Coronary artery (tissue), 2 donors: ENCODE measurements around the gene LRRTM2.

ENCODE experiments used
- DNase-seq: peaks from one replicate; pipeline ENCODE4 v3.0.0-alpha.2; 2017; ENCODE audit warnings: low spot score
- H3K27ac ChIP-seq, 2 donors: fragments of 200-600 bp; sonication (generic); one replicate each; pipeline ENCODE4 v1.5.1; 2016 to 2019
- H3K4me3 ChIP-seq: fragments of 200-600 bp; sonication (generic); 2 replicates; pipeline ENCODE4 v1.5.1; 2016; ENCODE audit warnings: mild to moderate bottlenecking, moderate library complexity
- CTCF ChIP-seq: fragments of 200-600 bp; sonication (generic); IDR thresholded peaks from one replicate; pipeline ENCODE4 v1.5.1; 2019; ENCODE audit warnings: antibody characterized with exemption

The LRRTM2 gene

GRCh38 chr5:138900281-138900965 is 25.3 kb upstream of the LRRTM2 start:
- no peak for DNase-seq
- TF ChIP-seq CTCF: no peak
- H3K4me3 ChIP-seq: no peak overlapping the region
- H3K27ac ChIP-seq: no peak overlapping the region

GRCh38 chr5:138898742-138899141 is 23.6 kb upstream of the LRRTM2 start:
- Histone ChIP-seq H3K4me3 (no peak overlapping the region), H3K27ac (no peak overlapping the region)
- TF ChIP-seq CTCF: no peak
- no peak for DNase-seq

- DNase-seq: no peak
- TF ChIP-seq CTCF: no peak
- H3K4me3 ChIP-seq: no peak overlapping the region
- no peak overlapping the region for H3K27ac ChIP-seq
Measured at GRCh38 chr5:138898299-138898698, 23.2 kb upstream of the LRRTM2 start.

GRCh38 chr5:138895918-138896317 is 20.8 kb upstream of the LRRTM2 start:
- no peak overlapping the region for H3K4me3 ChIP-seq
- no peak for DNase-seq
- H3K27ac ChIP-seq: no peak overlapping the region
- no peak for TF ChIP-seq CTCF

- Histone ChIP-seq H3K4me3 (no peak overlapping the region), H3K27ac (no peak overlapping the region)
- no peak for DNase-seq
- no peak for TF ChIP-seq CTCF
Measured at GRCh38 chr5:138890644-138891043, 15.5 kb upstream of the LRRTM2 start.

- no peak for DNase-seq
- TF ChIP-seq CTCF: no peak
- no peak overlapping the region for H3K4me3 ChIP-seq
- no peak overlapping the region for H3K27ac ChIP-seq
Measured at GRCh38 chr5:138889994-138890393, 14.9 kb upstream of the LRRTM2 start.

- no peak overlapping the region for H3K4me3 ChIP-seq
- no peak for DNase-seq
- no peak for TF ChIP-seq CTCF
- H3K27ac ChIP-seq: no peak overlapping the region
Measured at GRCh38 chr5:138884554-138884953, 9.4 kb upstream of the LRRTM2 start.
